GM19240 (cell line): Measurements from ENCODE around the gene COQ8B.
"Not testable (repeated sequence)": the region's sequence is repeated elsewhere in the genome, so short reads cannot be mapped to it uniquely, and the experiment has no call there.

Source experiments
- DNase-seq: peaks from one replicate; pipeline ENCODE4 v3.0.0; 2011; ENCODE audit warnings: low spot score; ENCODE audit not compliant: insufficient read length

COQ8B gene

DNA sequence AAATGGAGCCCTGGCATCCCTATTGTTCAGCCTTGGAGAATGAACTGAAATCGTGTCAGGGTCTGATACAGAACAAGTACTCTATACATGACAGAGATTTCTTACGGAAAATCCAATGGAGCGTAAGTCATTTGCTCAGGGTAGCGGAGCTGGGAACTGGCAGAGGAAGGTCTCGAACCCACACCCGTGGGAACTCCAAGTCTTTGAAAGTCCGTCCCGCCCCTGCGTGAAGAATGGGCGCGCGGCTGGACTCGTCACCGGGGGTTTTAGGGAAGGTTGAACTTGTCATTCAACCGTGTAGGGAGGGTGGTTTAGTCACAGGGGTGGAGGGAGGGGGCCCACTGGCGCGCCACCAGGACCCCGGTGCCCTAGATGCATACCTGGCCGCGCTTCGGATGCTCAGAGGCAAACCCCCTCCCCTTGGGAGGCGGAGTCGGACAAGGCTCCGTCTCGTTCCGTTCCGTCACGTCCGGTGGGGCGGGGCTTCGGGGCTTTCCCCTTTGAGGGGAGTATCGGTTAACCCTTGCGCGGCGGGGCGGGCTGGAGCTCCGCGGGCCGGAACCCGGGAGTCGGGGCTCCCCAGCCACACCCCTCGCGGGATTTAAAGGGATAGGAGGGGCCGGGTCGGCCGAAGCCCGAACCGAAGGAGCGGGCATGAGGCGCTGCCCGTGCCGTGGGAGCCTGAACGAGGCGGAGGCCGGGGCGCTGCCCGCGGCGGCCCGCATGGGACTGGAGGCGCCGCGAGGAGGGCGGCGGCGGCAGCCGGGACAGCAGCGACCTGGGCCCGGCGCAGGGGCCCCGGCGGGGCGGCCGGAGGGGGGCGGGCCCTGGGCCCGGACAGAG, at the start of gene COQ8B, which contains the start of gene ITPKC:
TSS of gene COQ8B (minus strand) at position 405 of the 843 bp plus-strand sequence. CDS start 2,254 bp downstream, outside the sequence.
TSS of gene ITPKC (plus strand) at position 631 of the 843 bp plus-strand sequence. CDS start at position 655, 24 bp downstream.
- peak; percentile 98 for DNase-seq

DNA sequence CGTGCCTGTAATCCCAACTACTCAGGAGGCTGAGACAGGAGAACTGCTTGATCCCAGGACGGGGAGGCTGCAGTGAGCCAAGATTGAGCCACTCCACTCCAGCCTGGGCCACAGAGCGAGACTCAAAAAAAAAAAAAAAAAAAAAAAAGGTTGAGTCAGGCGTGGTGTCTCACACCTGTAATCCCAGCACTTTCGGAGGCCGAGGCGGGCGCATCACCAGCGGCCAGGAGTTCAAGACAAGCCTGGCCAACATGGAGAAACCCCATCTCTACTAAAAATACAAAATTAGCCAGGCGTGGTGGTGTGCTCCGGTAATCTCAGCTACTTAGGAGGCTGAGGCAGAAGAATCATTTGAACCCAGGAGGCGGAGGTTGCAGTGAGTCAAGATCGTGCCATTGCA, 49.7 kb upstream of the COQ8B start:
- DNase-seq, result not testable (repeated sequence)

DNA sequence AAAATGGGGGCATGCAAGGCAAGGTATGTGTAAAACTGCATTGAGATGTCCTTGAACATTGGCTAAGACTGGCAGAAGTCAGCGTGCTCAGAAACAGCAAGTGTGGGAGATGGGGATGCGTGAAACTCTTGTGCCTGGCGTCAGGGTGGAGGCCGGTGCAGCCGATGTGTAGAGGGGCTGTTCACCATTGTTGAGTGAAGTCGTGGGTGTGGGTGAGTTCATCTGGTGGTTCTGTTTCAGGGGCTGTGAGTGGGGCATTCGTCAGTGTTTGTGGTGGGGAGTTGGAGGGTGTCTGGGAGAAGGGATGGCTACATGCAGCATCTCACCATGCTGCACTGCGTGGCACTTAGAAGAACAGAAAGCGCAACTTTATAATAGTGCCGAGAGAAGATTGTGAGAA, 47.3 kb upstream of the COQ8B start:
- no peak for DNase-seq

DNA sequence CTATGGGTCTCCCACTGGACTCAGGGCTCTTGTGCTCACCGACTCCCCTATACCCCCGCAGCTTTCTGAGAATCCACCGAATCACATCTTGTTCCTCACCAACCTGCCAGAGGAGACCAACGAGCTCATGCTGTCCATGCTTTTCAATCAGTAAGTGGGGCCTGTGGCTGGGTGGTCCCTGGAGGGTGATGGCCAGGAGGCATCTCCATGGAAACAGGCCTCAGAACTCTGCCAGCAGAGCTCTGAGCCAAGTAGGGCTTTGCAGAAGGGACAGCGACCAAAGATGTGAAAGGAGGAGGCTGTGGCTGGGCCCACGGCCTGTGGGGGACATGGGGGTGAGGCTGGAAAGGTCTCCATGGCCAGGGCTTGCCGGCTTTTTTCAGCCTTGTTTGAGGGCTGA, 46.8 kb upstream of the COQ8B start:
- DNase-seq, result no peak

DNA sequence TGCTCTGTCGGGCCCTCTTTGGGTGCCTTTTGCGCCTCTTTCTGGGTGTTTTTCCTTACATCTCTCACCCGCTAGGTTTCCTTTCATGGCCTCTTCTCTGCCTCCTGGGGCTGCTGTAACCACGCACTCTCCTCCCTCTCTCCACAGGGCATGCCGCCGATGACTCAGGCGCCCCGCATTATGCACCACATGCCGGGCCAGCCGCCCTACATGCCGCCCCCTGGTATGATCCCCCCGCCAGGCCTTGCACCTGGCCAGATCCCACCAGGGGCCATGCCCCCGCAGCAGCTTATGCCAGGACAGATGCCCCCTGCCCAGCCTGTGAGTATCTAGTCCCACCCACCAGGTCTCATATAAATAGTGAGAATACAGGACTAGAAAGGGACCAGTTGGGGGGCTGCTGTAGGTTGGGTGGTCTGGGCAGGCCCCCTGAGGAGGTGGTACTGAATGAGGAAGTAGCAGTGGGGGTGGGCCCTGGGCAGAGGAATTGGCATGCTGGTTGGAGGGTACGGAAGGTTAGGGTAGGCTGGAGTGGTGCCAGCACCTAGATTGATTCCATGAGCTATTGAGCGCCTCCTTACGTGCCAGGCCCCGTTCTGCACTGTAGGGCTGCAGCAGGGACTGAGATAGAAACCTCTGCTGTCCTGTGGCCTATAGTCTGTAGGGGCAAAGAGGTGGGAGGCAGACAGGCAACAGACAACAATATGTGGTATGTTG, 46.2 kb upstream of the COQ8B start:
- DNase-seq, result no peak

DNA sequence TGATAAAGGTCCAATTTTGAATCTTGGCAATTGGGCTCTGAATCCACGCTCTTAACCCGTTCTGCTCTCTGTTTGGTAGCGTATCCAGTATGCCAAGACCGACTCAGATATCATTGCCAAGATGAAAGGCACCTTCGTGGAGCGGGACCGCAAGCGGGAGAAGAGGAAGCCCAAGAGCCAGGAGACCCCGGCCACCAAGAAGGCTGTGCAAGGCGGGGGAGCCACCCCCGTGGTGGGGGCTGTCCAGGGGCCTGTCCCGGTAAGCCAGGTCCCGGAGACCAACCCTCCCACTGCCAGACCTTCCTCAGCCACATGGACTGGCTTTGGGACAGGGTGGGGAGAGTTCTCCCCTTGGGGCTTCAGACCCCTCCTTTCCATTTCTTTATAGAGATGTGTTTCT, 42.7 kb upstream of the COQ8B start:
- DNase-seq, result no peak

DNA sequence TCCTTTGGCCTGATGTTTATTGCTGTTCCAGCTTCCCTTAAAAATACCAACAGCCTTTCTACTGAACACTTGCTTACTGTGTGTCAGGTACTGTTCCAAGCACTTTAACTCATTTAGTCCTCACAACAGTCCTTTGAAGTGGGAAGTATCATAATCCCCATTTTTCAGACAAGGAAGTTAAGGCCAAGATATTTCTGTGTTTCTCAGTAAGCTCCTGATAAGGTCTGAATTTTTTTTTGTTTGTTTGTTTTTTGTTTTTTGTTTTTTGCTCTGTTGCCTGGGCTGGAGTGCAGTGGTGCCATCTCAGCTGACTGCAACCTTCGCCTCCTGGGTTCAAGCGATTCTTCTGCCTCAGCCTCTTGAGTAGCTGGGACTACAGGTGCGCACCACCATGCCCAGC, 41.8 kb upstream of the COQ8B start:
- DNase-seq, result no peak

DNA sequence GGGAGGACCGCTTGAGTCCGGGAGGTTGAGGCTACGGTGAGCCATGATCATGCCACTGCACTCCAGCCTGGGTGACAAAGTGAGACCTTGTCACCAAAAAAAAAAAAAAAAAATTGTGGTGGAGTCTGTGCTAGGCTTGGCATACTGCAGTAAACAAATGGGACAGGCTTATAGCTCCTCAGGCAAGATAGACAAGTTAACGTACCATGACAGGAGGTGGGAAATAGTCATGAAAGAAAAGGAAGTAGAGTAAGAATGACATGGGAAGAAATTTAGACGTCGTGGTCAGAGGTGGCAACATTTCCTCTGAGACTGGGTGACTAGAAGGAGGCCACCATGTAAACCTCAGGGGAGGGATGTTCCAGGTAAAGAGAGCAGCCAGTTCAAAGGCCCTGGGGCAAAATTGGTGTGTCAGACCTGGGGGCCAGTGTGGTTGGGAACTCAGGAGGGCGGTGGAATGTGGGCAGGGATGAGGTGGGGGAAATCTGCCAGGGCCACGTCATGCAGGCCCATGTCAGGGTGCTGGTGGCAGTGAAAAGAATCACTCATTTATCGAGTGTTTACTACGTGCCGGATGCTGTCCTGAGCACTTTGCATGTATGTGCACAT, 39.9 kb upstream of the COQ8B start:
- DNase-seq, result no peak

DNA sequence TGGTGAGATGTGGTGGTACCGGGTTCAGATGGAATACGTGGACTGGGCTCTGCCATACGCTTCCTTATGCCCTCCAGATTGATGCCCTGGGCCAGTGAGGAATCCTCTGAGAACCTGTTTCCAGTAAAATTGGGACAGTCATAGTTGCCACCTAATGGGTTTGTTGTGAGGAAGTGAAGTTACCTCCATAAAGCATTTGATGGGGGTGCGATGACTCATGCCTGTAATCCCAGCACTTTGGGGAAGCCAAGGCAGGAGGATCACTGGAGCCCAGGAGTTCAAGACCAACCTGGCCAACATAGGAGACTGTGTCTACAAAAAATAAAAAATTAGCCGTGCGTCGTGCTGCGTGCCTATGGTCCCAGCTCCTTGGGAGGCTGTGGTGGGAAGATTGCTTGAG, 39.1 kb upstream of the COQ8B start:
- DNase-seq, result no peak

DNA sequence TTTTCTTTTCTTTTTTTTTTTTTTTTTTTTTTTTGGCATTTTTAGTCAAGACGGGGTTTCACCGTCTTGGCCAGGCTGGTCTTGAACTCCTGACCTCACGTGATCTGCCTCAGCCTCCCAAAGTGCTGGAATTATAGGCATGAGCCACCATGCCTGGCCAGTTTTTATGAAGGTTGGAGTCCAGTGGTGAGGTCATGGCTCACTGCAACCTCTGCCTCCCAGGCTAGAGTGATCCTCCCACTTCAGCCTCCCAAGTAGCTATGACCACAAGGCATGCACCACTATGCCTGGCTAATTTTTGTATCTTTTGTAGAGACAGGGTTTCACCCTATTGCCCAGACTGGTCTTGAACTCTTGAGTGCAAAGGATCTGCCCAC, 38.5 kb upstream of the COQ8B start:
- no peak for DNase-seq

DNA sequence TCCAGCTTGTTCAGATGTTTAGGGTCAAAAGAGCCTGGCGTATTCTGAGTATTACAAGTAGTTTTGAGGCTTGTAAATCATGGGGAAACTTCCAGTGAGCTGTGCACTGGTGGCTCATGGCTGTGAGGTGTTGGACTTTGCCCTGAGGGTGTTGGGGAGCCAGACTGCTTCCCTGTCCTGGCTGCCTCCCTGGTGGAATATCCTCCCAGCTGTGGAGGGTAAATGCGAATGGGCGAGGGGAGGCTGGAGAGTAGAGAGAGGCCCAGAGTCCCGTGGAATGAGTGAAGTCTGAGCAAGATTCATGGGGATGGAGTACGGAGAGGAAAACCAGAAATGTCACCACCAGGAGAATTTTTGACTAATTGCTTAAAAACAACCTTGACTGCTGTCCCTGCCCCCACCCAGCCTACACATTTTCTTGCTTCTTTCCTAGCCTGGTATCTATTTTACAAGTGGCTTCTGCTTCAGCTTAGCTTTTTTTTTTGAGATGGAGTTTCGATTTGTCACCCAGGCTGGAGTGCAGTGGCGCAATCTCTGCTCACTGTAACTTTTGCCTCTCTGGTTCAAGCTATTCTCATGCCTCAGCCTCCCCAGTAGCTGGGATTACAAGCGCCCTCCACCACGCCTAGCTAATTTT, 38.0 kb upstream of the COQ8B start:
- no peak for DNase-seq

DNA sequence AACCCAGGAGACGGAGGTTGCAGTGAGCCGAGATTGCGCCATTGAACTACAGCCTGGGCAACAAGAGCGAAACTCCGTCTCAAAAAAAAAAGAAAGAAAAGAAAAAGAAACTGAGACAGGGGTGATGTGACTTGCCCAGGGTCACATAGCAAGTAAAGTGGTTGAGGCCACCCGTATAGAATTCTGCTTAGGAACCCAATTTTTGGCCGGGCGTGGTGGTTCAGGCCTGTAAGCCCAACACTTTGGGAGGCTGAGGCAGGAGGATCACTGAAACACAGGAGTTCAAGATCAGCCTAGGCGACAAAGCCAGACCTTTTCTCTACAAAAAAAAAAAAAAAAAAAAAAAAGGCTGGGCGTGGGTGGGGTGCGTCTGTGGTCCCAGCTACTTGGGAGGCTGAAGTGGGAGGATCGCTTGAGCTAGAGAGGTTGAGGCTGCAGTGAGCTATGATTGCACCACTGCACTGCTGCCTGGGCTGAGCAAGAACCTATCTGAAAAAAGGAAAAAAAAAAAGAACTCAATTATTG, 35.6 kb upstream of the COQ8B start:
- no peak for DNase-seq

DNA sequence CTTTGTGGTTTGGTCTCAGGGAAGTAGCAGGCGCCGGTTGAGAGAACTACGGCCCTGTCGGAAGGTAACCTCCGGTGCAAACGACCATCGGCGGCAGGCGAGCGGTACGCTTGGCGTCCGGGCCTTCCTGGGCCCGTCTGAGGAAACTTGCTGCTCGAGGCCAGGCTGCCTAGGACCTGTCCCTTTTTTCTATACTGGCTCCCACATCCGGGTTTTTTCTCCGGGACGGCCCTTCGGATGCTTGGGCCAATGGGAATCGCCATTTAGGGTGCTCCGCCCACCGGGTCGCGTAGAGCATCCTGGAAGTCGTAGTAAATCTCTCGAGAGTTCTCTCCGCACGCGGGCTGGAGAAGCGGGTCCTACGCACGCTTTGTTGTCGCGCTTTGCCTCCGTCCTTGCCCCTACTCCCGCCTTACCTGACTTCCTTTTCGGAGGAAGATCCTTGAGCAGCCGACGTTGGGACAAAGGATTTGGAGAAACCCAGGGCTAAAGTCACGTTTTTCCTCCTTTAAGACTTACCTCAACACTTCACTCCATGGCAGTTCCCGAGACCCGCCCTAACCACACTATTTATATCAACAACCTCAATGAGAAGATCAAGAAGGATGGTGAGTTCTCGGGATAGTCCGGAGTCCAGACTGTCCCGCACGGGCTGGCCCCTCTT, 34.3 kb upstream of the COQ8B start, which contains the start of gene SNRPA:
TSS of gene SNRPA (plus strand) at position 330 of the 664 bp plus-strand sequence. CDS start at position 536, 206 bp downstream.
- DNase-seq, result peak; percentile 85

DNA sequence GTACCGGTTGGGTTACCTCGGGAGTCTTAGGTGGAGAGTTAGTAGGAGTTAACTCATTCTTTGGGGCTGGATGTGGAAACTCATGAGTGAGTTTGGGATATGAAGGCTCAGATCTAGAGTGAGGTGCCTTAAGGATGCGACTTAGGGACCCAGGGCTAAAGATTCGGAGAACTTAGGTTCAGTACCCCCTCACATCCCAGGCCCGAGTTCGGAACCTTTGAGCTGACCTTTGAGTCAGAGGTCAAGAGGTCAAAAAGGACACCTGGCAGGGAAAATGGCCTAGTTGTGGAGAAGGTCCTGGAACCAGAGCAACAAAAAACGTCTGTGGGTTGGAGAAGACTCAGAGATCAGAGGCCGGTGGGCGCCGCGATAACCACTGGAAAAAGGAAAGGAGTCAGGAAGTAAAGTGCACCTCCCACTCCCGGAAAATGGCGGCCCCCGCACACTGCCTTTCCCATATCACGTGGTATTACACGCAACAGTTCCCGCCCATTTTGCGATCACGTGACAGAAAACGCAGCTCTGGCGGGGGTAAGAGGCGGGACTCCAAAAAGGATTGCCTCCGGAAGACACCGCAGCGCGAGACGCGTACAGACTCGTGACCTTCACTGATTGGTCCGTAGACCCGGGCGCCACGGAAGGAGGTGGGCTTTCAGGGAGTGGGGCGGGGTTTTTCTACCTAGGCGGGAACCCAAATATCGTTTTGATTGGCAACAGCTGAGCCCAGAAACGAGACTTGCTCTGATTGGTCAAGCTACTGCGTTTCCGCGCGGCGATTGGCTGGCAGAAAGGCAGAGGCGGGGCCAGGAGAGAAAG, 33.6 kb upstream of the COQ8B start, which contains the start of gene ACTMAP:
TSS of gene ACTMAP (minus strand) at position 420 of the 816 bp plus-strand sequence. CDS start 674 bp downstream, outside the sequence.
- peak; percentile 94 for DNase-seq

DNA sequence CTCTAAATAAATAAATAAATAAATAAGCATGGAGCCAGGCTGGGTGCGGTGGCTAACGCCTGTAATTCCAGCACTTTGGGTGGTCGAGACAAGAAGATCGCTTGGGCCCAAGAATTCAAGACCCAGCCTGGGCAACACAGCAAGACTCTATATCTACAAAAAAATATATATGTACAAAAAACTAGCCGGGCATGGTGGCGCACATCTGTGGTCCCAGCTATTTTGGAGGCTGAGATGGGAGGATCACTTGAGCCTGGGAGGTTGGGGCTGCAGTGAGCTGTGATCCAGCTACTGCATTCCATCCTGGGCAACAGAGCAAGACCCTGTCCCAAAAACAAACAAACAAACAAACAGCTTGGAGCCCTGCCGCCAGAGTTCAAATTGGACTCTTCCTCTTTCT, 30.9 kb upstream of the COQ8B start:
- no peak for DNase-seq

DNA sequence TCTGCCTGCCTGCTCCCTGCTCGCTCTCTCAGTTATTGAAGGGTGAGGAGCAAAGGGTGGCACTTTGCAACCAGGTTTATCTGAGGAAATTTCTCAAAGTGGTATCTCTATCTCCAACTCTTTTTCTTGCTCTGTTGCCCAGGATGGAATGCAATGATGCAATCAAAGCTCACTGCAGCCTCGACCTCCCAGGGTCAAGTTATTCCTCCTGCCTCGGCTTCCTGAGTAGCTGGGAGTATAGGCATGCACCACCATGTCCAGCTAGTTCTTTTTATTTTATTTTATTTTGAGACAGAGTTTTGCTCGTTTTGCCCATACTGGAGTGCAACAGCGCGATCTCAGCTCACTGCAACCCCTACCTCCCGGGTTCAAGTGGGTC, 28.7 kb upstream of the COQ8B start:
- DNase-seq, result no peak

DNA sequence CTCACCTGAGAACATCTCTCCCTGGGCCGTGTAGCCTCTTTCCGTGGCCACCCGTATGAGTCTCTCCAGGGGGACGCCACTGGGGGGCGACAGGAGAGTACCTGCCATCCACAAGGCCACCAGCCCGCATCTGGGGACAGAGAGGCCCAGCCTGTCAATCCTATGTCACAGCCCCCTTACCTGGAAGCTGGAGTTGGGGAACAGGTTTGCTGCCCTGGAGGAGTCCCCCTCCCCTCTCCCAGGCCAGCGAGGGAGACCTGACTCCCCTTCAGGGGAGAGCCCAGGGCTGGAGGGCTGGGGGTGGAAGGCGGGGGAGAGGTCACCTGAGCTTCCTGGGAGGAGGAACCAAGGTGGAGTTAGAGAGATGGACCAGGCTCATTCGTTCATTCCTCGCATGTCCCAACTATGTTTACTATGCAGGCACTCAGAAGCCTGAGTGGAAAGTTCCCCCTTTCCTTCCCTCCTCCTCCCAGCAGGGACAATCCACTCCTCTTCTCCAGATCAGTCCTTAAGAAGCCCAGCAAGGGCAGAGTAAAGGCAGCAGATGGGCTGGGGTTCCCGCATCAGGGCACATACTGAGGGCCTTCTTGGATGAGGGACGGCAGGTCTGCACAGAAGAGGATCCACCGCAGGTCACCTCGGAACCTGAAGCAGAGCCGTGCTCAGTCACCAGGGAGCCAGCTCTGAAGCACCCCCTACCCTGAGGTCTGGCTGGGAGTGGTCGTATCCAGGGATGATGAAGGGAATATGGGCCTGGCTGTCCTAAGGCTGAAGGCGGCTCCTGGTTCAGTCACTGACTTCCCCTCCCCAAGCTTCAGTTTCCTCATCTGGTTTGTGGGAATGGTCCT, 28.1 kb upstream of the COQ8B start:
- DNase-seq, result no peak

DNA sequence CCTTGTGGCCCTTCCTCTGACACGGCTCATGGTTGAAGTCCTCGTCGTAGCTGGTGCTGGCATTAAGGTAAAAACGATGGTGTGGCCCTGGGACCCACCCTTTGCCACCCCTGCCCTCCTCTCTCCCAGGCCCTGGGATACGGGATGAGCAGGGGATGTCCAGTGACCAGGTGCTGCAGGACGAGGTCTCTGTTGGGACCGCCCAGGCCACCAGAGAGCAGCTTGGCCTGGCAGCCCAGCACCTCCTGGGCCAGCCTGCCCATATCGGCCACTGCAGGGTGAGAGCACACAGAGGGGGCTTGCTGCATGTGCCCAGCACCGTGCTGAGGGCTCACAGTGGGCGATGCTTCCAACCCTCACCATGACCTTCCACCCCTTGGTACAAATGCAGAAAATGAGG, 27.2 kb upstream of the COQ8B start:
- DNase-seq, result no peak

DNA sequence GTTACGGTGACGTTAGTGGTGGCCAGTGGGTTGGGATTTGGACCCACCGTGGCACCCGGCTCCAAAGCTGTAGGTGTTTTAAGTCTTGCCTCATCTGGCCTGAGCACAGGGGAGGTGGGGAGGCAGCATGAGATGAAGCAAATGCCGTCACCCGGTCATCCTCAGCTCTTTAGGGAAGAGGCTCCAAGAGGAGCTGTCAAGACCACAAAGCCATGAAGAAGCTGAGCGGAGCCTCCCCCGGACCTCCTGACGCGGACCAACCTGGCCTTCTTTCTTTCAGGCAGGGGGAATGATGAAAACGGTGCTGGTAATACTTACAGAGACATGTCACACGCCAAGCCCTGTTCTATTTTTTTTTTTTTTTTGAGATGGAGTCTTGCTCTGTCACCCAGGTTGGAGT, 26.2 kb upstream of the COQ8B start:
- DNase-seq, result no peak
